GM12873 (cell line): ENCODE measurements around the gene SRSF12.

Experiments
- TF ChIP-seq, protein P1 (sequence below): IDR thresholded peaks from 2 replicates; pipeline ENCODE4 v1.5.1; 2012; ENCODE audit warnings: low read depth, mild to moderate bottlenecking, moderate library complexity, low read length, control low read depth; ENCODE audit not compliant: insufficient read depth; ENCODE audit errors: missing control alignments

SRSF12 gene

GRCh38 chr6:89139509-89140346 is 21.9 kb upstream of the SRSF12 start:
- TF ChIP-seq, protein P1, sequence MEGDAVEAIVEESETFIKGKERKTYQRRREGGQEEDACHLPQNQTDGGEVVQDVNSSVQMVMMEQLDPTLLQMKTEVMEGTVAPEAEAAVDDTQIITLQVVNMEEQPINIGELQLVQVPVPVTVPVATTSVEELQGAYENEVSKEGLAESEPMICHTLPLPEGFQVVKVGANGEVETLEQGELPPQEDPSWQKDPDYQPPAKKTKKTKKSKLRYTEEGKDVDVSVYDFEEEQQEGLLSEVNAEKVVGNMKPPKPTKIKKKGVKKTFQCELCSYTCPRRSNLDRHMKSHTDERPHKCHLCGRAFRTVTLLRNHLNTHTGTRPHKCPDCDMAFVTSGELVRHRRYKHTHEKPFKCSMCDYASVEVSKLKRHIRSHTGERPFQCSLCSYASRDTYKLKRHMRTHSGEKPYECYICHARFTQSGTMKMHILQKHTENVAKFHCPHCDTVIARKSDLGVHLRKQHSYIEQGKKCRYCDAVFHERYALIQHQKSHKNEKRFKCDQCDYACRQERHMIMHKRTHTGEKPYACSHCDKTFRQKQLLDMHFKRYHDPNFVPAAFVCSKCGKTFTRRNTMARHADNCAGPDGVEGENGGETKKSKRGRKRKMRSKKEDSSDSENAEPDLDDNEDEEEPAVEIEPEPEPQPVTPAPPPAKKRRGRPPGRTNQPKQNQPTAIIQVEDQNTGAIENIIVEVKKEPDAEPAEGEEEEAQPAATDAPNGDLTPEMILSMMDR = no peak

DNA sequence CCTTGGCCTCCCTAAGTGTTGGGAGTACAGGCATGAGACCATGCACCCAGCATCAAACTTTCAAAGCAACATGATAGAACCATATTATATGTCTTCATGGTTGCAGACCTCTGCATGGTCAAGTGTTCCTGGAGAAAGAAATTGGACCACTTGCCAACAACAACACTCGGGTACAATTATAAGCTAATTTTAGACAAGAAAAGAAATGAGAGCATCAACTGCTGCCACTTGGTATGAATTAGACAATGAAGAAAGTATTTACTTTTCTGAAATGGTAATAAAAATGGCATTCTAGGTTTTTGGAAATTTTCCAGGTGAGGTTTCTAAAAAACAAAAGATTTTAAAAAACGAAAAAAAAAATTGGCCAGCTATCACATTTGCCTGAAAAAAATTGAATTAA is 20.3 kb upstream of the SRSF12 start:
- TF ChIP-seq, protein P1 = no peak

- TF ChIP-seq, protein P1 = no peak
These were observed 16.9 kb upstream of the SRSF12 start for GRCh38 chr6:89134723-89135122.

- TF ChIP-seq, protein P1 = no peak
These were observed 16.1 kb upstream of the SRSF12 start for GRCh38 chr6:89133981-89134380.

DNA sequence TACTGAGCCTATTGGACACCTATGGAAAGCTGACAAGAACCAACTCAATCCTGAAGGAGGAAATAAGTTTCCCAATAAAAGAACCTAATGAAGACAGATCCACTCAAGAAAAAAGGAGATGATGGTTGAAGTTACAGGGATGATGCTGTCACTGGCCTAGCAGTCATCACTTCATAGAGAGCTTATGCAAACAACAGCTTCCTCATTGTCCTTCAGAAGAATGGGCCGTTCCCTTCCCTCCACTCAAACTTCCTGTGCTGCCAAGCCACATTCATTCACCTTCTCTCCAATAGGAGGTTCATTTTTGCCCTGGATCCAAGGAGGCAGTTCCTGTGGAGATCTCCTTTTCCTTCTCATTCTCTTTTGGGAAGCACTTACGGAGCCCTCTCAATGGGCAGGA is 14.2 kb upstream of the SRSF12 start:
- TF ChIP-seq, protein P1 = no peak

DNA sequence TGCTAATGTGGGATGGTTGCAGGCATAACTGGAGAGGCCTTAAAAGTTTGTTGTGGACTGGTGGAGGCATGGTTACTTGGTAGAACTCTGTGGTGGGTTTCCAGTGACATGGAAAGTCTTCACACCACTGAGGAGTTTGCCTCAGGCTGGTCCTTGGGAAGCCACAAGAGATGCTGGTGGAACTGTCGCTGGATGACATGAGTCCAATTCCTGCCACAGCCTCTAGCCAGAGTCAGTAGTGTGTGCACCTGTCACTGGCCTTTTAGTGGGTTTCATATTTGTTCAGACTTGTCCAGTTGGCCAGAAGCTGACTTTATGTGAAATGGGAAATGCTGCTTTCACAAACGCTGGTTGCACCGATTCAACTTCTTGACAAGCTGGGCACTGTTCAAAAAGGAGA is 13.7 kb upstream of the SRSF12 start:
- TF ChIP-seq, protein P1 = no peak

GRCh38 chr6:89122625-89123024 is 4.8 kb upstream of the SRSF12 start:
- TF ChIP-seq, protein P1 = peak; percentile 57
